ENCODE results near the gene INF2. TPM values are rescaled to one million over a fixed set of nuclear protein-coding genes. Genes with fewer than 3 reads are reported as not detected.

The INF2 gene
- total RNA-seq, 1 donor, result 49.2 TPM

Small RNA genes within 50 kb of the gene (small RNA-seq; reads per million reads assigned to genes)
- gene MIR4710, result not detected

Other genes with a start within 250 kb of the INF2 start
- not detected in 2 replicates for gene C14orf180, start 109.9 kb upstream of the INF2 start, total RNA-seq
- not detected in 2 replicates for gene TMEM179, start 84.8 kb upstream of the INF2 start, total RNA-seq
- gene ADSS1, start 34.6 kb downstream of the INF2 start, total RNA-seq, result 2.1 and 4.3 TPM in 2 replicates
- 57.2 and 62.2 TPM in 2 replicates for gene SIVA1, start 63.5 kb downstream of the INF2 start, total RNA-seq
- gene AKT1, start 106.1 kb downstream of the INF2 start, total RNA-seq, result 156 and 188 TPM in 2 replicates
- gene ZBTB42, start 111.5 kb downstream of the INF2 start, total RNA-seq, result 2.9 TPM in 2 replicates
- 17.1 and 21.0 TPM in 2 replicates for gene CEP170B, start 175.7 kb downstream of the INF2 start, total RNA-seq
- not detected in 2 replicates for gene PLD4, start 235.3 kb downstream of the INF2 start, total RNA-seq

All from osteoblast (primary cell).